K562 (cell line): Measurements from ENCODE around the gene ZC3H12C. TPM values are rescaled to one million over a fixed set of nuclear protein-coding genes. Genes with fewer than 3 reads are reported as not detected.

Source experiments
- ATAC-seq: fragments of 200-7000 bp; cut with Tn5 transposase; 3 replicates; pipeline ENCODE4 v1.9.1; 2020; ENCODE audit warnings: moderate library complexity
- BruUV-seq: library from RNA; stranded (reverse); fragments of 400-500 nt; replicated peaks from 2 replicates; lab custom pipeline; 2021; lab: Mats Ljungman, UMichigan
- CTCF ChIA-PET: fragments of 300-600 bp; formaldehyde crosslinking; extraction: SDS; loops from one replicate; lab custom pipeline; 2021; ENCODE audit warnings: low intra/inter-chr PET ratio; lab: Yijun Ruan, JAX
- POLR2A ChIA-PET: fragments of 300-600, 350-650 bp; sonication (Branson Sonifier 250); formaldehyde crosslinking; extraction: SDS; loops from one replicate; lab custom pipeline; 2021; ENCODE audit warnings: antibody characterized with exemption, inconsistent platforms; lab: Yijun Ruan, JAX
- DNase-seq, 4 experiments: peaks; one replicate each; pipeline versions ENCODE4 v3.0.0 to v3.0.0-alpha.2; 2011 to 2018; ENCODE audit warnings: low spot score in 3 of 4, mixed read lengths in 3 of 4; ENCODE audit errors: extremely low read depth in 1 of 4
- FAIRE-seq: peaks from 2 replicates; lab custom pipeline; 2011; peaks lifted over from hg19 to GRCh38; lab: Jason Lieb, UNC
- H2AFZ ChIP-seq: 2 replicates; pipeline ENCODE4 v1.6.0; 2011; ENCODE audit warnings: low read depth, low read length, control low read depth, inconsistent platforms
- H3K27ac ChIP-seq: fragments of 200-600 bp; 3 replicates; pipeline ENCODE4 v1.8.0; 2011; ENCODE audit warnings: low read depth, mild to moderate bottlenecking, control low read depth, inconsistent platforms, low read length, moderate library complexity, mixed read lengths; ENCODE audit errors: extremely low read depth
- H3K27me3 ChIP-seq, 2 experiments: fragments of 300-600 bp in 1 of 2; 2 replicates in 1 of 2; 3 replicates in 1 of 2; pipeline versions ENCODE4 v1.6.0 to v1.8.0; 2011; ENCODE audit warnings: inconsistent platforms in 2 of 2, low read length in 2 of 2, mild to moderate bottlenecking in 1 of 2, mixed read lengths in 1 of 2, moderate library complexity in 1 of 2; ENCODE audit not compliant: control insufficient read depth in 2 of 2, insufficient read depth in 2 of 2
- H3K36me3 ChIP-seq: fragments of 300-600 bp; 3 replicates; pipeline ENCODE4 v1.8.0; 2011; ENCODE audit warnings: mild to moderate bottlenecking, low read length, inconsistent platforms; ENCODE audit not compliant: control insufficient read depth, insufficient read depth
- H3K4me1 ChIP-seq, 2 experiments: fragments of 200-600 bp in 1 of 2; replicated peaks in 1 of 2; 2 replicates in 1 of 2; 3 replicates in 1 of 2; pipeline versions ENCODE4 v1.5.1 to v1.8.0; 2011; ENCODE audit warnings: inconsistent platforms in 2 of 2, low read length in 2 of 2, mild to moderate bottlenecking in 1 of 2, mixed read lengths in 1 of 2, moderate library complexity in 1 of 2; ENCODE audit not compliant: control insufficient read depth in 2 of 2, insufficient read depth in 2 of 2
- H3K4me2 ChIP-seq: 2 replicates; pipeline ENCODE4 v1.6.1; 2011; ENCODE audit warnings: low read length, control low read depth, inconsistent platforms, mixed read lengths; ENCODE audit not compliant: insufficient read depth
- H3K4me3 ChIP-seq: fragments of 200-600 bp; sonication (generic), shearing (Covaris generic); 2 replicates; pipeline ENCODE4 v1.5.1; 2016; ENCODE audit warnings: control low read depth, inconsistent platforms
- H3K79me2 ChIP-seq: fragments of 200-600 bp; 3 replicates; pipeline ENCODE4 v1.8.0; 2011; ENCODE audit warnings: low read length, inconsistent platforms; ENCODE audit not compliant: control insufficient read depth, insufficient read depth
- H3K9ac ChIP-seq, 2 experiments: 2 replicates each; pipeline versions ENCODE4 v1.6.0 to v1.6.1; 2011; ENCODE audit warnings: low read depth in 2 of 2, low read length in 2 of 2, control low read depth in 1 of 2, inconsistent platforms in 1 of 2, mild to moderate bottlenecking in 1 of 2, mixed read lengths in 1 of 2; ENCODE audit not compliant: insufficient read depth in 1 of 2
- H3K9me1 ChIP-seq: one replicate; pipeline ENCODE4 v1.6.0; 2011; ENCODE audit warnings: inconsistent platforms, mild to moderate bottlenecking, low read length, moderate library complexity; ENCODE audit not compliant: control insufficient read depth, insufficient read depth
- H3K9me3 ChIP-seq: replicated peaks from 2 replicates; pipeline ENCODE4 v1.5.1; 2011; ENCODE audit warnings: low read depth, low read length, inconsistent platforms; ENCODE audit not compliant: control insufficient read depth, insufficient read depth
- H4K20me1 ChIP-seq: replicated peaks from 2 replicates; pipeline ENCODE4 v1.6.1; 2011; ENCODE audit warnings: low read length, inconsistent platforms, mixed read lengths; ENCODE audit not compliant: control insufficient read depth, insufficient read depth
- ARID3B ChIP-seq: fragments of 250-450 bp; sonication (Bioruptor Pico); IDR thresholded peaks from 2 replicates; pipeline ENCODE4 v1.4.0; 2020; ENCODE audit warnings: borderline replicate concordance
- RAD21 ChIP-seq, 2 experiments: fragments of 250-450 bp in 1 of 2; fragments of 450-650 bp in 1 of 2; sonication (Bioruptor Pico) in 1 of 2; formaldehyde crosslinking in 1 of 2; IDR thresholded peaks in 1 of 2; conservative IDR thresholded peaks in 1 of 2; 2 replicates each; pipeline versions ENCODE4 v1.4.0 to v1.8.0; 2020 to 2022; ENCODE audit warnings: mild to moderate bottlenecking in 2 of 2, moderate library complexity in 1 of 2
- WGBS: fragments of 100-300 bp; shearing (Covaris generic); methylation state at CpG from one replicate; pipeline ENCODE4 v1.1.6; 2016; ENCODE audit warnings: low coverage, mixed read lengths; ENCODE audit not compliant: insufficient coverage; ENCODE audit errors: missing lambda C conversion rate; 5-methylcytosine and 5-hydroxymethylcytosine counted together
- in situ Hi-C: fragments of 300-500 bp; cut with MboI; formaldehyde crosslinking; loops from 4 replicates; pipeline ENCODE4 v1.15.0; 2018; ENCODE audit warnings: inconsistent platforms, mixed read lengths
- intact Hi-C: fragments of 100-400 bp; cut with micrococcal nuclease; formaldehyde crosslinking; loops from 2 replicates; pipeline ENCODE4 v1.14.2; 2022
- polyA plus RNA-seq, 8 experiments: library from polyadenylated mRNA; depleted of rRNA in 4 of 8; stranded (reverse) in 5 of 8; unstranded in 3 of 8; fragments of >200 nt; fragmentation: Nextera tagmentation in 2 of 8; fragmentation: Illumina TruSeq in 1 of 8; extraction: Ambion mirVana in 2 of 8; extraction: Trizol in 1 of 8; gene quantifications; 2 replicates each; pipeline versions ENCODE4 v1.2.1 to v1.2.3, GENCODE V29; 2011 to 2014; ENCODE audit warnings: inconsistent platforms in 1 of 8, missing spikeins in 1 of 8
- total RNA-seq, 7 experiments: library from RNA; depleted of rRNA in 6 of 7; stranded (reverse); fragments of >200 nt in 6 of 7; fragmentation: Illumina TruSeq in 2 of 7; extraction: Trizol in 2 of 7; gene quantifications; 2 replicates each; pipeline versions ENCODE4 v1.2.1 to v1.2.3, GENCODE V29; 2011 to 2021; ENCODE audit warnings: low replicate concordance in 1 of 7

Gene ZC3H12C
- total and polyA plus RNA-seq, 9 of the 15 experiments (the other 6 are each of a cell fraction or from before 2014, with no cell fraction given): 0.56 to 5.9 (median 3.3) TPM

GRCh38 chr11:110165039-110165925, 72.1 kb downstream of the ZC3H12C start:
- no peaks in the 10 kb centered on the region for H3K79me2 ChIP-seq
- H4K20me1 ChIP-seq: no peaks in the 10 kb centered on the region
- H3K27me3 ChIP-seq: no peaks in the 10 kb centered on the region
- H3K4me1 ChIP-seq: no peaks in the 10 kb centered on the region
- WGBS: 72% methylated on average over 28 of the region's 28 CpGs
- no TSS peak for BruUV-seq
- no peak overlapping the region for H2AFZ ChIP-seq
- ChIA-PET POLR2A (interaction anchor here (0.7 to 1.6 kb wide), 2 partner anchors 10 to 1117 kb away, joined by 3 to 4 read pairs; no protein-coding TSS in a partner anchor), CTCF (no interaction called here)
- H3K27ac ChIP-seq: no peak overlapping the region
- no peak overlapping the region for H3K9ac ChIP-seq
- H3K9me1 ChIP-seq: no peaks in the 10 kb centered on the region
- intact Hi-C loops: no loop called here
- DNase-seq (no peak), ATAC-seq (no peak), FAIRE-seq (no peak)
- H3K36me3 ChIP-seq: no peaks in the 10 kb centered on the region; the same call in 2 of the 3 replicates
- TF ChIP-seq RAD21 (CRISPR knock-in tag; conservative IDR thresholded peaks at IDR 0.05 in 1 of 2, IDR thresholded peaks at IDR 0.05 in 1 of 2) (peak in 1 of 2 experiments; percentile 12; a peak in 1 of 4 replicates), ARID3B (no peak)
- H3K9me3 ChIP-seq: no peaks in the 10 kb centered on the region
- in situ Hi-C loops: no loop called here
- H3K4me3 ChIP-seq: no peak overlapping the region
- H3K4me2 ChIP-seq: no peak overlapping the region
